CD4-positive, alpha-beta T cell treated with Interleukin-15 for 4 hours (primary cell): ENCODE measurements around the gene KCTD1.

Experiments
- DNase-seq: peaks from one replicate; pipeline ENCODE4 v3.0.0-alpha.2; 2020; ENCODE audit warnings: low spot score

The KCTD1 gene

GRCh38 chr18:26480897-26481795 is 67.2 kb downstream of the KCTD1 start:
- no peak for DNase-seq

GRCh38 chr18:26479681-26480079 is 68.7 kb downstream of the KCTD1 start:
- no peak for DNase-seq

GRCh38 chr18:26479065-26479680 is 69.2 kb downstream of the KCTD1 start:
- no peak for DNase-seq

GRCh38 chr18:26477828-26478466 is 70.4 kb downstream of the KCTD1 start:
- DNase-seq: no peak

GRCh38 chr18:26476697-26477096 is 71.7 kb downstream of the KCTD1 start:
- no peak for DNase-seq

- no peak for DNase-seq
These were observed 73.8 kb downstream of the KCTD1 start for GRCh38 chr18:26474542-26474941.

GRCh38 chr18:26473672-26474071 is 74.7 kb downstream of the KCTD1 start:
- no peak for DNase-seq

GRCh38 chr18:26471826-26472225 is 76.5 kb downstream of the KCTD1 start:
- no peak for DNase-seq

- no peak for DNase-seq
These were observed 77.3 kb downstream of the KCTD1 start for GRCh38 chr18:26471027-26471426.

- DNase-seq: no peak
These were observed 78.2 kb downstream of the KCTD1 start for GRCh38 chr18:26470011-26470637.

GRCh38 chr18:26468931-26469340 is 79.4 kb downstream of the KCTD1 start:
- no peak for DNase-seq

- DNase-seq: no peak
These were observed 82.3 kb downstream of the KCTD1 start for GRCh38 chr18:26466026-26466425.

GRCh38 chr18:26465431-26465830 is 82.9 kb downstream of the KCTD1 start:
- DNase-seq: no peak

- no peak for DNase-seq
These were observed 84.0 kb downstream of the KCTD1 start for GRCh38 chr18:26464128-26465011.

GRCh38 chr18:26462355-26462754 is 86.0 kb downstream of the KCTD1 start:
- no peak for DNase-seq

- DNase-seq: no peak
These were observed 86.9 kb downstream of the KCTD1 start for GRCh38 chr18:26461405-26461804.

GRCh38 chr18:26460449-26461091 is 87.8 kb downstream of the KCTD1 start:
- DNase-seq: no peak

- no peak for DNase-seq
These were observed 88.5 kb downstream of the KCTD1 start for GRCh38 chr18:26459884-26460283.

- DNase-seq: no peak
These were observed 89.0 kb downstream of the KCTD1 start for GRCh38 chr18:26459340-26459739.

- DNase-seq: no peak
These were observed 89.7 kb downstream of the KCTD1 start for GRCh38 chr18:26458526-26459232.
